ENCODE measurements around the gene TRMT2B.
A peak's percentile ranks its signal among the peaks of the same experiment; 100 is the strongest.

DNA sequence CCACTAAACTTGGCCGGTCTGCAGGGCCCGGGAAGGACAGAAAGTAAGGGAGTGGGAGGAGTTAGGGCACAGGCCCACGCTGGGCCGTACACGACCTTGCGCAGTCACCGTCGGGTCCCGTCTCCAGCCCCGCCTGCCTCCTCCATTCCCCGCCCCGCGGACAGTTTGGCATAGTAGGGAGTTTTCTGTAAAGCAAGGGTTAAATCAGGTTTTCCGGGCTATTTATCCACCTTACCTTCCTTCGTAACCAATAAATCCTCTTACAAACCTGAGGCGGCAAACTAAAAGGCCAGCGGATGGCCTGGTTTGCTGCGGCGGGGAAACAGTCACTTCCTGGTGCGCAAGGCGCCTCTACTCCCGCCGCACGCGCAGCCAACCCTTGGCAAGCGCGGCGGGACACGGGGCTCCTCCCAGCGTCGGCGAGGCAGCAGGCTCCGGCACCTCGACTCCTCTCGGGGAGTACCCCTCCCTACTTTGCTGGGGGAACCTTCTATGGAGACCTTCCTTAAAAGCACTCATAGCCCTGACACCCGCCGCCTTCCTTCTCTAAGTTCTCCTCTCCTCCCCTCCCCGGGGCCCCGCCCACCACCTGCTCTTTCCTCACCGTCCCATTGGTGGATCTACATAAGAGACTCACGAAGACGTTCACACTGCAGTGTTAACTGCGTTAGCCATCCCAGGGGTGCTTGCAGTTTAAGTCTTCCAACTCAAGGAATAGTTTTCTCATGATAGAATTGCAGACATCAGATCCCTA is at the start of gene TRMT2B:
- TF ChIP-seq EZH2 (IDR thresholded peaks at IDR 0.05) (no peak), POLR2AphosphoS5 (IDR thresholded peaks at IDR 0.05; ENCODE audit: borderline replicate concordance, low read depth, low read length) (peak; percentile 31; the same call in 1 of the 2 replicates), FOXP2 (optimal IDR thresholded peaks at IDR 0.05; ENCODE audit: control extremely low read depth, extremely low read length, insufficient read depth) (no peak)

Measured in SK-N-MC (cell line).